ELF-1 (cell line): Measurements from ENCODE around the gene ASGR1.
"Not testable (repeated sequence)": the region's sequence is repeated elsewhere in the genome, so short reads cannot be mapped to it uniquely, and the experiment has no call there.

Source experiments
- DNase-seq: peaks from one replicate; pipeline ENCODE4 v3.0.0-alpha.2; 2016; ENCODE audit warnings: low read depth, low spot score

Gene ASGR1

DNA sequence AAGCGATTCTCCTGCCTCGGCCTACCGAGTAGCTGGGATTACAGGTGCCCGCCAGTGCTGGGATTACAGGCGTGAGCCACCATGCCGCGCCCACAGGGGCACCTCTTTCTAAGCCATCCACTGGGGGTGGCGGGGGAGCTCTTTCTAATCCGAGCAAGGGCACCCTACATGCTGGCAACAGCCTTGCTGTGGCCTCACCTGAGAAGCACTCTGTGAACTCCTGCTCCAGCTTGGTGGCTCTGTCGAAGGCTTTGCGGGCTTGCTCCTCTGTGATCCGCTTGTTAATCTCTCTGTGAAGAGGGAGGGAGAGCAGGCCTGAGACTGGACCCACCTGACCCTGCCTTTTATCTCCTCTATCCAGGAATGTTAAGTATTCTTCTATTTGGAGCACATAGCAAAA is 11.9 kb upstream of the ASGR1 start:
- no peak for DNase-seq

DNA sequence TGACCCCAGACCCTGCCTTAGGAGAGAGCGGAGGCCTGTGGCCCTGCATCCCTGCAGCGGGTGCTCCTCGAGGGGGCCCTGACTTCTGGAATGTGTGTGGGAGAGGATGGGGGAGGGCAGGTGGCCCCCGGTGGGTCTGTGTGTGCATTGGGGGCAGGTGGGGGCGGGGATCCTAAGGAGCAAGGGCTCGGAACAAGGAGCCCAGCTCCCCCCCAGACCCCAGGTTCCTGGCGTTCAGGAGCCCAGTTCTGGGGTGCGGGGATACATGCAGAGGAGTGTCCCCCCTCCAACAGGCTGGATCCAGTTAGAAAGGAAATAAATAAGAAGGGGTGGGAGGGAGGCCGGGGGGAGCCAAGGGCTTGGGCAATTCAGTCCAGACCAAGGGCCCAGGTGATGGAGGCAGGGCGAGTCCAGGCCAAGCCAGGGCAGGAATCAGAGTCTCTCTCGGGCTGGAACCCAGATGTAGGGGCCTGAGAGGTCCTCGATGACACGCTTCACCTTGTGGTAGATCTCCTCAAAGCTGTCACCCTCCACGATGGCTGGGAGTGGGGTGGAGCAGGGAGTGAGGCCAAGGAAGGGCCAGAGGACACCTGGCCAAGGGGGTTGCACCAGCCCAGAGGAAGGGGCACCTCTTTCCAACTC is 11.2 kb upstream of the ASGR1 start:
- DNase-seq = no peak

DNA sequence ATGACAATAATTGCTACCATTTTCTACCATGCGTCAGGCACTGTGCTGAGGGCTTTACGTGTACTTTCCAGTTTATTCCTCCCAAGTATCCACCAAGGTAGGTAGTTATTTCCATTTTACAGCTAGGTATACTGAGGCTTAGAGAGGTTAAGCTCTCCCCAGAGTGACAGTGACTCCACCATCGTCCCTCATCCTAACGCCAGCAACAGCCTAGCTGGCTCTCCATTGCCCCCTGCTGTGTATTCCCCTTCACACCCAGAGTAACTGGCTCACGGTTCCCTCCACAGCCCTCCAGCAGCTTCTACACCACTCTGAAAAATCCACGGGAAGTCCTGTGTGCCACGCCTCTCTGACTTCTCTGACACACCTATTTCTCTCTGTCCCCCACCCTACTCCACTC is 7.1 kb upstream of the ASGR1 start:
- no peak for DNase-seq

DNA sequence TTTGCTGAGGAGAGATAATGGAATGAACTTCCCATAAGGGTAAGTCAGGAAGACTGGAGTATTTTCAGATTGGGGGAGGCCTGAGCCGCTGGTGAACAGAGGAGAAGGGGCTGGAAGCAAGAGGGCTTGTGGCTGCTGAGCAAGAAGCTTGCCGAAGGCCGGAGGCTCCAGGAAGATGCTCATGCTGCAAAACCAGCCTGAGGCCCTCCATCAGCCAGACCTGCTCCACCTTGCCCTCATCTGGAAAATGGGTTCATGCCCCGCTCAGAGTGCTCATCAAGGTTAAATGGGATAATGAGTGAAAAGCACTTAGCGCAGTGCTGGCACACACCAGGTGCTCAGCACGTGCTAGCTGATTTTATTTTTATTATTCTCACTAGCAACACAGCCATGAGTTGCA is 5.5 kb upstream of the ASGR1 start:
- DNase-seq = no peak

DNA sequence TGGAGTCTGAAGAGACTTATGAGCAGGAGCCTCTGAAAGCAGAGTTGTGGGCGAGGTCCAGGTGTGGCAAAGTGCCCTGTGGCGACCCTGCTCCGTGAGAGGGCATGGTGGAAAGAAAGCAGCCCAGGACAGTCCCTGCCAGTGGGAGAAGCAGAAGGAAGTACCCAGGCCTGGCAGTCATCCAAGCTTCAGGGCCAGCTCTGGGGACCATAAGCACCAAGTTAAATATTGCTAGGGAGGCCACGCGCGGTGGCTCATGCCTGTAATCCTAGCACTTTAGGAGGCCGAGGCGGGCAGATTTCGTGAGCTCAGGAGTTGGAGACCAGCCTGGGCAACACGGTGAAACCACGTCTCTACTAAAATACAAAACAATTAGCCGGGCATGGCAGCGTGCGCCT is 4.9 kb upstream of the ASGR1 start:
- no peak for DNase-seq

DNA sequence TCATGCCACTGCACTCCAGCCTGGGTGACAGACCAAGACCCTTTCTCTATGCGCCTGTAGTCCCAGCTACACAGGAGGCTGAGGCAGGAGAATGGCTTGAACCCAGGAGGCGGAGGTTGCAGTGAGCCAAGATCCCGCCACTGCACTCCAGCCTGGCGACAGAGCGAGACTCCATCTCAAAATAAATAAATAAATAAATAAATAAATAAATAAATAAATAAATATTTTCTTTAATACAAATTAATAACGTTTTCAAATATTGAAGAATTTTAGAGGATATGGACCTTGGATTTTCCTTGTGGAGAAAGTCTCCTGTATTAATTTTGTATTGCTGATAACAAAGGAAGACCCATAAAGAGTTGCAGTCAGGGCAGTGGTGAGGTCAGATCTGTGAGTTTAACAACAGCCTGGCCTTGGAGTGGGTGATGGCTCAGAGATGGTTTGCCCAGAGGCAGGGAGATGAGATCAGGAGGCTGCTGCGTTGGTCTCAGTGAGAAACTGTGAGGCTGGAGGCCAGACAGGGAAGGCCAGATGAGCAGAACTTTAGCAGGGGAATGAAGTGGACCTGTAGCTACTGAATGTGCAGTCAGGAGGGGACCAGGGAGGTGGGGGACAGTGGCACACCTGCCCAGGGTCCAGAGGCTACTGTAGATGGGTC is 4.4 kb upstream of the ASGR1 start:
- DNase-seq = peak; percentile 16

DNA sequence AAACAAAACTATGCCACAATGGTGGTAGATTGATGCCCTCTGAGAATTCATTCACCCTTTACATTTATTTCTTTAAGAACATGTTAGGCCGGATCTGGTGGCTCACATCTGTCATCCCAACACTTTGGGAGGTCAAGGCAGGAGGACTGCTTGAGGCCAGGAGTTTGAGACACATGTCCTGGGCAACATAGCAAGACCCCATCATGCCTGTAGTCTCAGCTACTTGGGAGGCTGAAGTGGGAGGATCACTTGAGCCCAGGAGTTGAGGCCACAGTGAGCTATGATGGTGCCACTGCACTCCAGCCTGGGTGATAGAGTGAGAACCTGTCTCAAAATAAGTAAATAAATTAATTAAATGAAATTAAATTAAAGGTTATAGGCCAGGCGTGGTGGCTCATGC is 2.9 kb upstream of the ASGR1 start:
- not testable (repeated sequence) for DNase-seq

DNA sequence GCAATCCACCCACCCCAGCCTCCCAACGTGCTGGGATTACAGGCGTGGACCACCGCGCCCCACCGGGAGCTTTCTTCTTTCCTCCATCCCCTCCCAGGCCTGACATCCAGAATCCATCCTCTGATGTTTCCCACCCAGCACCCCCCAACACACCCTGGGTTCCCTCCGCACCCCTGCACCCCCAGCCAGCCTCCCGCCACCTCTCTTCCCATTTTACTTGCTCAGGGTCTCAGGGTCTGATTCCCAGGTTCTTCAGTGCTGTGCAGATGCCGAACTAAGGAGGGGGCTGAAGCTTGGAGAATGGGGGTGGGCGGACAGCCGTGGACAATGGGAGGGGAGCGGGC is 225 bp downstream of the ASGR1 start:
- DNase-seq = no peak

DNA sequence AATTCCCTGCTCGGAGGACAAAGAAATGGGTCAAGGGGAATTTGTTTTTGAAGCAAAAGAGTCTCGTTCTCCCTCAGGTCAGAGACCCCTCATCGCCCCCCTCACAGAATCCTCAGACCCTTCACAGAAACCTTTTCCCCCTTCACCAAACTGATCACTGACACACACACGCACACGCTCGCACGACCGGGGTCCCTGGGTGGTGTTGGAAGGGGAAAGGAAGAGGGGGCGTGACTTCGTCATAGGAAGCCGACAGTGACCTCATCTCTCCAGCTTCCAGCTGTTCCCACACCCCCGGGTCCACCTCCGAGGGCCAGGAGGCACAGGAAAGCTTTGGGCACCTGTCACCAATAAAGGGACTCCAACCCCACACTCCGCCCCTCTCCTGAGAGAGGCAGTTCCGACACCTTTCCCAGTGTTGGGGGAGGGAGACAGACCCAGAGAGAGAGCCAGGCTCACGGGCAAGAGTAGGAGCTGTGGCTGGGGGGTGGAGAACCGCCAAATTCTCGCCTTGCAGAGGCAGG is 1.2 kb downstream of the ASGR1 start:
- peak; percentile 48 for DNase-seq

DNA sequence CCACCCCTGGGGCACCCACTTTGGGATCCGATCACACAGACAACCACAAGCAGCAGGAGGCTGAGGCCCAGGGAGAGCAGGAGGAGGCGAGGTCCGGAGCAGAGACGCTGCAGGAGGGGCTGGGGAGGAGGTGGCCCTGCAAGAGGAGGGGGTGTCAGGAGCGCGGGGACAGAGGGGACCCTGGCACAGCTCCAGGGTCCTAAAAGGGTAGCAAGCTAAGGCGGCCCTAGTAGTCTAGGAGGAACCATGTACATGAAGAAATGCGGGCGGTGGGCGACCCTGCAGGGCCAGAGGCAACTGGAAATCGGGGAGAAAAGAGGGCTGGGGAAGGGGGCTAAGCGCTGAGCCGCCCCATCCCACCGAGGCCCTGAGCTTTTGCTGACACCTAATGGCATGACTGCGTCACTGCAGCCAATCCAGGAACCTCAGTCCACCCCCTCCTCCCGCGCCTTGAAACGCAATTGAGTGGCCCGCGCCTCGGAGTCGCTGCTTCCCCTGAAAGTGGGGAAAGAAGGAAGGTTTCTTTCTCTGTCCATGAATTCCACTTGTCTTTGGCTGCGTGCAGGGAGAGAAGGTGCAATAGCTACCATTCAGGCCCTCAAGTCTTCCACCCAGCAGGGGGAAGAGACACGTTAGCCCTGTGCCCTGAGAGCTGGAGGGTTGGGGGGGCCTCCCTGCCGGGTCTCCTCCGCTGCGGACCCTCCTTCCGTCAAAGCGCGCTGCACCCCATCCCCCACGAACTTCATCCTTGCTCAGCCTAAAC is 1.8 kb downstream of the ASGR1 start:
- DNase-seq = peak; percentile 89

DNA sequence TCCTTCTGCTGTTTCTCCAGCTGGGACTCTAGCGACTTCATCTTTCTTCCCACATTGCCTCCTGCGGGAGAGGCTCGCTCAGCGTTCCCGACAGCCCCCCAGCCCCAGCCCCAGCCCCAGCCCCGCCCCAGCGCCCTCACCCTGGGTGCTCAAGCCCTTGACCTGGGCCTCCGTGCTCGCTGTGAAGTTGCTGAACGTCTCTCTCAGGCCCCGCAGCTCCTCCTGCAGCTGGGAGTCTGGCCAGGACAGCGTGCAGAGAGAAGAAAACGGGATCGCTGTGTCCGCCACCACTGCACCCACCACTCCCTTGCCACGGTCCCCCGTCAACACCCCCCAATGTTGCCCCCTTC is 2.4 kb downstream of the ASGR1 start:
- no peak for DNase-seq

DNA sequence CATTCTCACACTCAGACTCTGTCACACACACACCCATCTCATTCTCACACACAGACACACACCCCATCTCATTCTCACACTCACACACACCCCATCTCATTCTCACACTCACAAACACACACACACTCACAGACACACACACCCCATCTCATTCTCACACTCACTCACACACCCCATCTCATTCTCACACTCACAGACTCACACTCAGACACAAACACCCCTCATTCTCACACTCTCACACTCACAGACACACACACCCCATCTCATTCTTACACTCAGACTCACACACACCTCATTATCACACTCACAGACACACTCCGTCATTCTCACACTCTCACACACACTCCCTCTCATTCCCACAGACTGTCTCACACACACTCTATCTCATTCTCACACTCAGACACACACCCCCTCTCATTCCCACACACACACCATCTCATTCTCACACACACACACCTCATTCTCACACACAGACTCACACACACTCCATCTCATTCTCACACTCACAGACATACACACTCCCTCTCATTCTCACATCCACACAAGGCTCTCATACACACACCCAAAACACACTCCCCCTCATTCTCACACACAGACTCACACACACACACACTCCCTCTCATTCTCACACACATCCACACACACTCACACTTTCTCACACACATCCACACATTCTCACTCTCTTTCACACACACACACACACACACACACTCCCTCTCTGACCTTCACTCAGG is 2.9 kb downstream of the ASGR1 start:
- no peak for DNase-seq

DNA sequence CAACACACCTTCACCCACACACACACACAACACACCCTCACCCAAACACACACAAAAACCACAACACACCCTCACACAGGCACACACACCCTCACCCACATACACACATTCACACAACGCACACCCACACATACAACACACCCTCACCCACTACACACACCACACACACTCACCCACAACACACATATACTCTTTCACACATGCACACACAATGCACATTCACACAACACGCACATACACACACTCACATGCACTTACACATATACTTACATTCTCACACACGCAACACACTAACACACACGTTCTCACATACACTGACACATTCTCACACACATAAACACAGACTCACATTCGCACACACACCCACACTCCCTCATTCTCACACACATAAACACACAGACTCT is 3.8 kb downstream of the ASGR1 start:
- no peak for DNase-seq

DNA sequence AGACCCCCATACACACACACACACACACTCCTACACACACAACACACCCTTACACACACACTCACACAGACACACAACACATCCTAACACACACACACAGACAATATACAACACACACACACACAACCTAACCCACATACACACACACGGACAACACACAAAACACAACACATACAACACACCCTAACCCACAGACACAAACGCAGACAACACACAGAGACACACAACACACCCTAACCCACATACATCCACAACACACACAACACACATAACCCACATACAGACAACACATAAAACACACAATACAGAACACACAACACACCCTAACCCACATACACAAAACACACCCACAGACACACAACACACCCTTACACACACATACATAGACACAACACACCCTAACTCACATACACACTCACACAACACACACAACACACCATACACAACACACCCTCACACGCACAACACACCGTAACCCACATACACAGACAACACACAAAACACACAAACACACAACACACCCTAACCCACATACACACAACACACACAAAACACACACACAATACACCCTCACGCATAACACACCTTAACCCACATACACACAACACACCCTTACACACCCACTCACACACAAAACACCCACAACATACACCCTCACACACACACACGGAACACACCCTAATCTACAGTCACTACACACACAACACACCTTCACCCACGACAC is 4.4 kb downstream of the ASGR1 start:
- DNase-seq = no peak

DNA sequence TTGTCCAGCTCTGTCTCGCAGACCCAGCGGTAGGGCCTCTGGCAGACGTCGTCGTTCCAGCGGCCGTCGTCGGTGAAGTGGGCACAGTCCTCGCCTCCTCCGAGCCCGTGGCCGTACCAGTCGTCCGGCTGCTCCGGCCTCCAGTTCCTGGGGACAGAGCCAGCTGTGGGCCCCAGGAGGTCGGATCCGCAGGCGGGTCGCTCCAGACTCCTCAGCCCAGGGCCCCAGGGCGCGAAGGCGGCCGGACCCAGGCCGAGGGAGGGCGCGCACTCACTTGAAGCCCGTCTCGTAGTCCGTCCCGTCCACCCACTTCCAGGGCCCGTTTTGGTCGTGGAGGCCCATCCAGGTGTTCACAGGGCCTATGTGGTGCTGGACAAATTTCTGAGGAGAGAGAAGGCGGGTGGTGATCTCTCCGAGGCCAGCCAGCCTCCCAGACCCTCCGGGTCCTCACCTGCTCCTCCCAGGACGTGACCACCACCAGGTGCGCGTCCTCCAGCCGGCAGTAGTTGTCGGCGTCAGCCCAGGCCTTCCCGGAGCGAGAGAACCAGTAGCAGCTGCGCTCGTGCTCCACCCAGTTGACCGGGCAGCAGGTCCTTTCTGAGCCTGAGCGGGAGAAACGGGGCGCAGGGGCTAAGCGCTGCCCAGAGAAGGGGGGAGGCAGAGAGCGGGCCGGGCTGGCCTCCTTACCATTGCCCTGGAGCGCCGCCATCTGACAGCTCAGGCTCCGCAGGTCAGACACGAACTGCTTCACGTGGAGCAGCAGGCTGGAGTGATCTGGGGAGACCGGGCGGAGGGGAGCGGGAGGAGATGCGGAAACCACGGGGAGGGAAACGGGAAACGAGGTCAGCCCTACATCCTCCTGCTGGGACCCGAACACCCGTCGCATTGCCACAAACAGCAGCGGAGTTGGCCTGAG is 5.2 kb downstream of the ASGR1 start:
- peak; percentile 84 for DNase-seq

DNA sequence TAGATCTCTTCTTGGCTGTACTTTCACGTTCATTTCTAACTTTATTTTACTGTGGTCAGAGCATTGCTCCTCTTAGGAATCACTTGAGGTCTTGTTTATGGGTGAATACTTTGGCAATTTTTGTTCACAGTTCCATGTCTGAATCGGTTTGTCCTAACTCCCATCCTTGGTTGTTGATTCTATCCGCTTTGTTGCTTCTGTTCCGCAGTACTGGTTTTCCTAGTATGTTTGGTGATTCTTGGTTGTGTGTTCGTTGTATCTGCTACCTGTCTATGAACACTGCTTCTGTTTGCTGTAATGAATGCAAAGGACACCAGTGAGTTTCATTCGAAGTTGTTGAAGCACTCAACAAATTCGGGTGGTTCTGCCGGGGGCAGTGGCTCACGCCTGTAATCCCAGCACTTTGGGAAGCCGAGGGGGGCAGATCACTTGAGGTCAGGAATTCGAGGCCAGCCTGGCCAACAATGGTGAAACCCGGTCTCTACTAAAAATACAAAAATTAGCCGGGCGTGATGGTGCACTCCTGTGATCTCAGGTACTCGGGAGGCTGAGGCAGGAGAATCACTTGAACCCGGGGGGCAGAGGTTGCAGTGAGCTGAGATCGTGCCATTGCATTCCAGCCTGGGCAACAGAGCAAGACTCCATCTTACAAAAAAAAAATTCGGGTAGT is 6.5 kb downstream of the ASGR1 start:
- not testable (repeated sequence) for DNase-seq

DNA sequence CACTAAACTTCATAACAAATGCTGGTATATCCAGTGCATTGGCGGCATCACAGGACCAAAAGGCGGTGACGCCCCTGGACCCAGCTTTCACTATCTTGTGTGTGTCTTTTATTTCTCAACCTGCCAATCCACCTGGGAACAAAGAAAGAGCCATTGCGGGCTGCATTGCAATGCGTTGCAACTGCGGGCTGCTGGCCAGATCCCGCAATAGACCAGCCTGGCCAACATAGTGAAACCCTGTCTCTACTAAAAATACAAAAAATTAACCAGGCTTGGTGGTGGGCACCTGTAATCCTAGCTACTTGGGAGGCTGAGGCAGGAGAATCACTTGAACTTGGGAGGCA is 9.6 kb downstream of the ASGR1 start:
- DNase-seq = not testable (repeated sequence)

DNA sequence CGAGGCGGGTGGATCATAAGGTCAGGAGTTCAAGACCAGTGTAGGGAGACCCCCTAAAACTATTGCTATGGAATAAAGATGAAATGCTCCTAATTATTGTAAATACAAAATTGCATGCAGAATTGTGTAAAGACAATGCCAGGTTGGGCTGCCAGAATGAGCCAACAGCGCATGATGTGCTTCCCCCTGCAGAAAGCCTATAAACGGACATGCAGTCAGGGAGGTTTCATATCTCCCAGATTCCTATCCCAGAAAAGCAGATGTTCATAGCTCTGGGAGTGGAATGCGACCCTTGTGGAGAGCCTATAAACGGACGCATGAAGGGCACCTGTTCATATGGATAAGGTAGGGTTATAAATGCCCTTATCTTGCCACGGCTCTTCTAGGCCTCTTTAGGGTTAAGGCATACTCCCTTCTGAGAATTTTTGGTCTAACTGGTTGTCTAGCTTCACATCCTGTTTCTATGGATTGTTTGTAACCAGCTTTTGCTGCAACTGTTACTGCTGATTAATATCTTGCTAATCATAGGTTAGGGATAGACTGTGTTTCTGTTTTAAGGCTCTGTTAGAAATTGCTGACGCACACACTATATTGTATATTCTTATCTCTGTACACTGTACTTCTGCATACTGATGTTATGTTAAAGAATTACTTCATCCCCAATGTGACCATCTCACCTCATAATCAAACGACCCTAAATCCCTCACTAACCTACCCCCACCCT is 10.2 kb downstream of the ASGR1 start:
- DNase-seq = not testable (repeated sequence)

DNA sequence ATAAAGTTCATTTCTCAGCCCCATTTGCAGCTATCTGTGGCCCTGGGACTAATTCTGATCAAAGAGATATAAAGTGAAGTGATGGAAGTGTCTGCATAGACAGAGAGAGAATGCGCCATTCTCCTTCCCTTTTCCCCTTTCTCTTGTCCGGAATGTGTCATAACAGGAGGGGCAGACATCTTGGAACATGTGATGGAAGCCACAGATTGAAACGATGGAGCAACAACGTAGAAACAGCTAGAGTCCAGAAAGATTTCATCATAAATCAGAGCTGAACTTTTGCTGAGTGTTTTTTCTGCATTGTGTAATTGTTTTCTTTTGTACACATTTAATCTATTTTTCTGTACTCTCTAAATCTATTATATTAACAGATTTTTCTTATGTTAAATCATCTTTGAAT is 11.3 kb downstream of the ASGR1 start:
- no peak for DNase-seq
